Esophagus muscularis mucosa (tissue), 3 donors: ENCODE data around the gene CRACDL.

Experiments
- POLR2A ChIP-seq: fragments of 450-650 bp; IDR thresholded peaks from one replicate; pipeline ENCODE4 v1.6.1; 2017; ENCODE audit warnings: antibody characterized with exemption, moderate library complexity, mild to moderate bottlenecking, low read depth
- TF ChIP-seq, protein P1 (sequence below), 3 experiments: fragments of 200-600 bp in 2 of 3; fragments of 450-650 bp in 1 of 3; sonication (generic) in 2 of 3; IDR thresholded peaks; one replicate each; pipeline ENCODE4 v1.5.1; 2017 to 2019; ENCODE audit warnings: antibody characterized with exemption in 3 of 3, mild to moderate bottlenecking in 2 of 3, moderate library complexity in 1 of 3

DNA sequence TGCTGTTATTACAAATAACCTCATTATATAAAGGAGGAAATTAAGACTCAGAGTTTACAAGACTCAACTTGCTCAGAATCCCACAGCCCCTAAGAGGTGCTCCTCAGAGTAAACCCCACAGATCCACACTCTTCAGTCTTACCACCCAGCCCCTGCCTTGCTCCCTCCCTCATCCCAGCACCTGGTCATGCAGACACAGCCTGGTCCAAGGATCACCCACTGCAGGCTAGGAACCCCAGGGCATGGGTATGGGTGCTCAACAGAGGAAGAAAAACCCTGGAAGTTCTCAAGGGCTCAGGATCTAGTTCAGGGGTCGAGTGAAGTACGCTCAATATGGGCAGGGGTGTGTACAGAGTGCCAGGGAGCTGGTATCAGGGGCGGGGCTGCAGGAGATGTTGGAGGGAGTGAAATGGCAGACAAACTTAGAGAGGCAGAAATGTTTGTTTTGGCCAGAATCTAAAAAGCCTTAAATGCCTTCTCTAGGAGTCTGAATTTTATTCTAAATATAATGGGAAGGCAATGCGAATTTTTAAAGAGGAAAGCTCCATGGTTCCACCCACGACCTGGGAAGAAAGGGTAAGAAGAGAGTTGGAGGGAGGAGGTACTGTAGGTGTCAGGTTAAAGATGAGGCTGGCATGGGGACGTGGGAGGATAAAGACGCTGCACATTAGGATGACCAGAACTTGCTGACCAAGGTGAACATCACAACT lies 126.0 kb downstream of the CRACDL start:
- TF ChIP-seq, protein P1, sequence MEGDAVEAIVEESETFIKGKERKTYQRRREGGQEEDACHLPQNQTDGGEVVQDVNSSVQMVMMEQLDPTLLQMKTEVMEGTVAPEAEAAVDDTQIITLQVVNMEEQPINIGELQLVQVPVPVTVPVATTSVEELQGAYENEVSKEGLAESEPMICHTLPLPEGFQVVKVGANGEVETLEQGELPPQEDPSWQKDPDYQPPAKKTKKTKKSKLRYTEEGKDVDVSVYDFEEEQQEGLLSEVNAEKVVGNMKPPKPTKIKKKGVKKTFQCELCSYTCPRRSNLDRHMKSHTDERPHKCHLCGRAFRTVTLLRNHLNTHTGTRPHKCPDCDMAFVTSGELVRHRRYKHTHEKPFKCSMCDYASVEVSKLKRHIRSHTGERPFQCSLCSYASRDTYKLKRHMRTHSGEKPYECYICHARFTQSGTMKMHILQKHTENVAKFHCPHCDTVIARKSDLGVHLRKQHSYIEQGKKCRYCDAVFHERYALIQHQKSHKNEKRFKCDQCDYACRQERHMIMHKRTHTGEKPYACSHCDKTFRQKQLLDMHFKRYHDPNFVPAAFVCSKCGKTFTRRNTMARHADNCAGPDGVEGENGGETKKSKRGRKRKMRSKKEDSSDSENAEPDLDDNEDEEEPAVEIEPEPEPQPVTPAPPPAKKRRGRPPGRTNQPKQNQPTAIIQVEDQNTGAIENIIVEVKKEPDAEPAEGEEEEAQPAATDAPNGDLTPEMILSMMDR (IDR thresholded peaks at IDR 0.05) = no peak
- no peak for TF ChIP-seq POLR2A
